Measurements from ENCODE around the gene GOPC.

The GOPC gene

DNA sequence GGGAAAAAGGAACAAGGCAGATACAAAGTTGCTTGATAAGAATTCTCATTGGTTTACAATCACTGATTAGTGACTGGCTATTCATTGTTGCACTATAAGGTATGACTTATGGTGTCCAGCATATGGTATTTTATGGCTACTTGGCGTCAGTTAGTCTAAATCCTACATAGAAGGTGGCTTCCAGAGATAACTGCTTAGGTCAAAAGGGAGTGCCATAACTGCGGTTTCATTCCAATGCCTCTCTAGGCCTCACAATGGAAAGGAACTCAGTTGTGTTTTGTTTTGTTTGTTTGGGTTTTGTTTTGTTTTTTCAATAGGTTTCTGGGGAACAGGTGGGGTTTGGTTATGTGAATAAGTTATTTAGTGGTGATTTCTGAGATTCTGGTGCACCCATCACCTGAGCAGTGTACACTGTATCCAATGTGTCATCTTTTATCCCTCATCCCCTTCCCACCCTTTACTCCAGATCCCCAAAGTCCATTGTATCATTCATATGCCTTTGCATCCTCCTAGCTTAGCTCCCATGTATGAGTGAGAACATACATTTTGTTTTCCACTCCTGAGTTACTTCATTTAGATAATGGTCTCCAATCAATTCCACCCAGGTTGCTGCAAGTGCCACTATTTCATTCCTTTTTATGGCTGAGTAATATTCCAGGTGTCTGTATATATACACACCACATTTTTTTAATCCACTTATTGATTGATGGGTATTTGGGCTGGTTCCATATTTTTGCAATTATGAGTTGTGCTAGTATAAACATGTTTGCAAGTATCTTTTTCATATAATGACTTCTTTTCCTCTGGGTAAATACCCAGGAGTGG, 7.0 kb downstream of the GOPC start:
- no peak for DNase-seq

DNA sequence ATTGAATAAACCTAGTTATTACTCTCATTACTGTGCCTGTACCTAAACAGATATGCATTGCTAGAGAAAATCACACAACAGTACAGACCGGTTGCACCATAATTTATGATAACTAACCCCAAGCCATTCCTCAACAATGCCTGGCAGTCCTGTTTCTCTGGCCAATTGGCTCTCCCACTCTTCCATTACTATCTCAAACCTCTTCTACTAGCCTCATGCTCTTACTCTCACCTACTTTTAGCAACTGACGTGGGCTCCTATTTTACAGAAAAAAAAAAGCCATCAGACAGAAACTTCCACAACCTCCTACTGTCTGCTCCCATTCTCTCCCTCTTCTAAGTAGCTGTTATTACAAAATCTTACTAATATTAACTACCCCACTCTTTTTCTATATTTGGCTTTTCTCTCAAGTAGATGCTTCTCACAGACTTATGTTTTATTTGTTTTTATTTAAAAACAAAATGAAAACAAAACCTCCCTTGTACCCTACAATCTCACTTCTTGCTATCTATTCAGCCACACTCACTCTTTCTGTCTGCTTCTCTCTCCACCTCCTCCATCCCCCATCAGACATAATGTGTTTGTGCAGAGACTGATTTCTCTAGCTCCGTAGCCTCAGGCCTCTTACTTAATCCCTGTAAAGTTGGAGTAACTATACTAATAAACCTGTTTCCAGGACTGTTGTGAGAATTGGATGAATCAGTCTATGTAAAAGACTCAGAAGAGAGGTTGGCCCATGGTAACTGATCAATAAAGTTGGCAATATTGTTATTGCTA, 9.1 kb downstream of the GOPC start:
- no peak for DNase-seq

DNA sequence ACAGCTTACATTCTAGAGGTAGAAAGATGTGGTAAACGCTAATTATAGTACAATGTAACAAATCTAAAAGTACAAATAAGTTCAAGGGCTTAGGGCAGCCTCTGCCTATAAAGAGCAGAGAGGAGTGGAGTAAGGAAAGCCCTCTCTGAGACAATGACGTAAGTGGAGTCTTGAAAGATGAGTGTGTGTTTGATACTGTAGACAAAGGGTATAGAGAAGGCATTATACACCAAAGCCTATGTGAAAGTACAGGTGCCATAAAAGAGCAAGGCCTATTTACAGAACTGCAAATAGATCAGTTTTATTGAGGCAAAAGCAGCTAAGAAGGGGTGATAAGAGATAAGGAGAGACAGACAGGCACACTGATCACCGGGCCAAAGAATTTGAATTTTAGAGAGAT, 10.9 kb downstream of the GOPC start:
- DNase-seq: no peak

DNA sequence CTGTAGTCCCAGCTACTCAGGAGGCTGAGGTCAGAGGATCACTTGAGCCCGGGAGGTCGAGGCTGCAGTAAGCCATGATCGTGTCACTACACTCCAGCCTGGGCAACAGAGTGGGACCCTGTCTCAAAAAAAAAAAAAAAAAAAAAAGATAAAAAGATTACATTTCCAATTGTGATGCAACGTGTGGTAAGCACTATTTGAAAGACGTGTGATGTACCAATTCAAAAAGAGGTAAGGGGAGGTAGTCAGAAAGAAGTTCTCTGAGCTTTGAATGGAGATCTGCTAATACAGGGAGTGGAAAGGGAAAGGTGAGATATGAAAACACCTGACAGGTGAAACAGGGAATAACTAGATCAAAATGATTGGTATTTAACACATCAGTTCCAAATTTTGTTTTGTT, 11.9 kb downstream of the GOPC start:
- DNase-seq: no peak

DNA sequence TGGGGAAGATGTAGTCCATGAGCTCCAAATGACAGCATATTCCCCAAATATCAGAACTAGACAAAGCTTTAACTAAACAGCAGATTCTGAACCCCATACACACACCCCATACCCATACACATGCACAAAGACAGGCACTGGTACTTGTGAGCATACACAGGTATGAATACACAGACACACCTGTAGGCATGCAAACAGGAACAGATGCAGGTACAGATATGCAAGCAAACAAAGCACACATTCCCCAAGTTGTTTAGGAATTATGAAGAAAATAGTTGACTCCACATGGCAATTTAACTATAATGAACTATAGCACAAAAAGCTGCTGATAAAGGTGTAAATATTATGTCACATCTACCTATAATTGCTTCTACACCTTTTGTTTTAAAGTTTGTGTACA, 16.7 kb downstream of the GOPC start:
- no peak for DNase-seq

DNA sequence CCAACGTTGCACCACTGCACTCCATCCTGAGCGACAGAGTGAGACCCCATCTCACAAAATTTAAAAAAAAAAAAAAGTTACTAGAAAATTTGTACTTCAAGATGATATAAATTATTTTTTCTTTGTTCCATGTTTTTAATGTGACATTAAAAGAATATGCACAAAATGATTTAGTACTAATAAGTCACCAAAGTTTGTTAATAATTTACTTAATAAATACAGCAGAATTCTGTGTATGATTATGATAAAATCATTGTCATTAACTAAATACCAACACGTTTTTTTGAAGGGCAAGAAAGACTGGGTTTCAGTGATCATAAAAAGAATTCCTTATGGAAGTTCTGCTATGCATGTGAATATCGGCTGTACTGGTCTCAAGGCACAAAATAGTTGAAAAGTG, 28.1 kb downstream of the GOPC start:
- DNase-seq: no peak

DNA sequence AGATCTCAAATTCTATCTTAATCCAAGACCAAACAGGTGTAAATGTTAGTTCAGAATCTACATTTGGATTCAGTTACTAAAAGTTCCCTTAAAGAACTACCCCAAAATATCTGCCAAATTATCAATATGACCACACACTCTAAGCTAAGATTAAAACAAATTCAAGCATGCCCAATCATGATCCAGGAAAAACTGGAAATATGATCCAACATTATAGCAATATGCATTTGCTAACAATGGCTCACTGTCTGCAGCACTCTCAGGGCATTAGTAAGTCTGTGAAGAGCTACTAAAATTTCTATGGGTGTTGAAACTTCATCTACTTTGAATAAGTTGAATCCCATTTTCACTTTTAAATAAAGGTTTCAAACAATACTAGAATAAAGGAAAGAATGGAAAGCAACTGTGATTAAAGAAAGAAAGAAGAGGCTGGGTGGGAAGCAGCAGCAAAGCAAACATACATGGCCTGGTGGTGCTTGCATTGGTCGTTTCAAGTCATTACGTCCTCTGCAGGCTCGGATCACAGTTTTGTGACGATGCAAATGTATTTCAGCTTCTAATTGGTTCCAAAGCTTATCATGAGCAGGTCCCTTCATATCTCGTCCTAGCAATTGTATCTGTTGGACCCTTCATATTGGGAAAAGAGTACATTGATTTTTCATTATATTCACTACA, 29.2 kb downstream of the GOPC start:
- no peak for DNase-seq

DNA sequence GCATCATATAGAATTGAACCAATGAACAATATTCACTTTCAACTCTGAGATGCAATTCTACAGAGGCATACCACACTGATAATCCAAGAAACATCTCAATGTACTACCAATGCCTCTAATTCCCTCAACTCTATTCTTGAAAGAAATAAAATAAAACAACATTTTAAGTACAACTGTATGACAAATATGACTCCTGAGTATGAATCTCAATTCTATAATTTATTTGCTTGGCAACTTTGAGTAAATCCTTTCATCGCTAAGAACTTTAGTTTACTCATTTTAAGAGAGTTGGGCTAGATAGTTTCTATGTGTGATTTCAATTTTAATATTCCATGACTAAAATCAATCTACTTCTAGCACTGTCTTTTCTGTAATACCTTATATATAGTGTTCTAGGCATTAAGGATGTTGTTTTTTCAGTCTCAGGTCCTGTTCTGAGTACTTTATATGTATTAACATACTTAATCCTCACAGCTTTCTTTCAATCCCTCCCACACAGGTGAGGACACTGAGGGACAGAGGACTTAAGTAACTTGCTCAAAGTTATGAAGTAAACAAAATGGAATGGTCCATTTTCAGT, 33.4 kb downstream of the GOPC start:
- DNase-seq: no peak

DNA sequence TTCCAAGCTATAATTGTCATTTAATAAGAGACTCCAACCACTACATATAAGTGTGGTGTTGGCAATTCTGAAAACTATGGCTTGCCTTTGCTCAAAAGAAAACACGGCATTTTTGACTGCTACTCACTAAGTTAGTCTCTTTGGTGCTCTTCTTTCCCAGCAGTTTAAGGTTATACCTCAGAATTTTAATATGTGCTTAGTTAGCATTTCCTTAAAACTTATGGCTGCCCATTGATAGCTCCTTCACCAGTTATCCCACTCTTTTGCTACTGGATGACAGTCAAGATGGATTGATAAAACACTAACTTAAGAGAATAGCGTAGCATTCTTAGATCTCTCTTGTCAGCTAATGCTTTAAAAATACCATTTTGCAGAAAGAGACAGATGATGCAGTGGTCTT, 34.1 kb downstream of the GOPC start:
- no peak for DNase-seq

DNA sequence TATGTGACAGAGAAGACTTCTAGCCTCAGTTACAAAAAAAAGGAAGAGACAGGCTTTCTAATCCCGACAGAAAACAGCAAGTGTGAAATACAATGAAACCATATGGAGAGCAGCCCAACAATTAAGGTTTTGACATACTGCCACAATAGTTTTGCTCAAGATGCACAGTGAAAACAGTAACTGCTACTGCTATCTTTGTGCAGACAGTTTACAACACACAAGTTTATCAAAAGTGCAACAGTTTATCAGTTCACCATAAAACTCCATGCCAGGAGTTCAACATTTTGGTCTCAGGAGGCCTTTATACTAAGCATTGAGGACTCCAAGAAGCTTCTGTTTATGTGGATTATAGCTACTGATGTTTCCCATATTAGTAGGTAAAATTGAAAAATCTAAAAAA, 37.6 kb downstream of the GOPC start:
- DNase-seq: no peak

DNA sequence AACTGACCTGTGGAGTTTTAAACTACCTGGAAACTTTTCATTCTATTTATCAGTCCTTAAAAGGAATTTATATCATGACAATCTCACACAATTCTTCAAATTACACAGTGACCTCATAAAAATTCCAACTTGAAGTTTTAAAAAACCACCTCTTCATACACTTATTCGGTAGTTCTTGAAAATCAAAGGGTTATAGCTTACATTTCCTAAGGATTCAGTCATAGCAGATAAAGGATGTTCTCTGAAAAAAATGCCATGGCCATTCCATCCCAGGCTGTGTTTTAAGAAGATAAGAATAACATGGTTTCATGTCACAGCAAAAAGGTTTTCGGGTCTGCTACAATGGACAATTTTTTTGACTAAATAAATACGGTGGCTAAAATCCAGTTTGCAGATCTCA, 41.2 kb downstream of the GOPC start:
- DNase-seq: no peak

DNA sequence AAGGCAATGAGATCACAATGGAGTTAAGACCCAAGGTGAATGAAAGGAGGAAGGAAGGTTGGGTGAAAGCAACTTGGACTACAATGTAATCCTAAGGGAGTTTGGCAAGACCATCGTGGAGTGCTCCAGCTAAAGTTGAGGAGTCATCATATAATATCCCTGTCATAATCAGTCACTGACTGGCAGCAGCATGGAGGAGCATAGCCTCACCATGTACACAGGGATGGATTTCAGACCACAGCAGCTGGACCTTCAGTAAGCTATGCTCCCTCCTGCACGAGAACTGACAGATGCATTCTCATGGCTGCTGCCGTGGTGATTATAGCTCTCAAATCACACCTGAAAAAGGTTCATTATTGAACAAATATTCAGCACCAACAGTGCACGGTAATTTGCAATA, 43.0 kb downstream of the GOPC start:
- no peak for DNase-seq

DNA sequence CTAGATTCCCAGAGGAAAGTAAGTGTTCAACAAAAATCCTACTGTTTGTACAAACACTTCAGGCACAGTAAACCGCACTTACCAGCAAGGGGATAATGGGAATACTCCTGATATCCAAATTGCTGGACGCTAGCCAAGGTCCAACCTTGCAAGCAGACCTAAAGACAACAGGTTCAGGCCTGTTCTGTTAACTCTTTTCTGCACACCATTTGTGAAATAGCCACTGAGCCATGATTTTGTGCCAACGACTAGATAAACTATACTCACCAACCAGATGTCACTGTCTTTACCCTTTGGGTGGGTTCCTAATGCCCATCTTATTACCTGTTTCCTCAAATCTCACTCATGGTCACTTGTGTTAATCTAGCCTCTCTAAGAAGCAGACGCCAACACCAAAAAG, 43.5 kb downstream of the GOPC start:
- DNase-seq: no peak

DNA sequence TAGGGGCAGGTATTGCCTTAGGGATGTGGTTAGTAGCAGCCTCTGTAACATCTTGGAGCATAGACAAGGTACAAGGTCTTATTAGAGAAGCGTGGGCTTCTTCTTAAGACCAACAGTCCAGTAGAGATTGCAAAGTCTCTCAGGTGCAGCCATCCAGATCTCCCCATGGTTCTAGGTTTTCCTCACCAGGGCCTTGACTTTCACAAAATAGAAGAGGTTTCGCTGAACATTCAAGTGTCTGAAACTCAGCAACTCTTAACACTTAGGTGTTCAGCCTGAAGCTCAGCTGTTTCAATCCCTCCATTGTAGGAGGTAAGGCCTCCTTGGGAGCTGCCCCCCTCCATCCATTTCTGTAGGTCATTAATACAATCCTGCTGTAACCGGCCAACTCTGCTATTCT, 44.4 kb downstream of the GOPC start:
- no peak for DNase-seq

DNA sequence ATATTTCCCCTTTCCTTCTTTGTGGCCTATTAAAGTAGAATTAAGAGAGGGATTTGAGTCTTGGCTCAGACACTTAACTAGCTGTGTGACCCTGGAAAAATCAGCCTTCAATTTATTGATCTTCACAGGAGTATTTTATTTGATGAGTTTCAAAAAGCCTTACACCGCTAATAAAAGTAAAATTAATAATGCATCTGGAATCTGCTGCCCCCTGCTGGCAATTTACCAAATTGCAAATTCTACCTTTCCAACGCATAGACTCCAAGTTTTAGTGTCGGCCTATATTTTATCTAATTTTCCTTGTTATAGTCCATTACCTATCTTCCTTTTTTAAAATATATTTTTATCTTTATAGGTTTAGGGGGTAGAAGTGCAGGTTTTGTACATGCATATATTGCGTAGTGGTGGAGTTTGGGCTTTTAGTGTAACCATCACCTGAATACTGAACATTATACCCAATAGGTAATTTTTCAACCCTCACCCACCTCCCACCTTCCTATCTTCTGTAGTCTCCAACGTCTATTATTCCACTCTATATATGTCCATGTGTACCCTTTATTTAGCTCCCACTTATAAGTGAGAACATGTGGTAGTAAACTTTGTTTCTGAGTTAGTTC, 46.3 kb downstream of the GOPC start:
- peak; percentile 19 to 90 for DNase-seq

DNA sequence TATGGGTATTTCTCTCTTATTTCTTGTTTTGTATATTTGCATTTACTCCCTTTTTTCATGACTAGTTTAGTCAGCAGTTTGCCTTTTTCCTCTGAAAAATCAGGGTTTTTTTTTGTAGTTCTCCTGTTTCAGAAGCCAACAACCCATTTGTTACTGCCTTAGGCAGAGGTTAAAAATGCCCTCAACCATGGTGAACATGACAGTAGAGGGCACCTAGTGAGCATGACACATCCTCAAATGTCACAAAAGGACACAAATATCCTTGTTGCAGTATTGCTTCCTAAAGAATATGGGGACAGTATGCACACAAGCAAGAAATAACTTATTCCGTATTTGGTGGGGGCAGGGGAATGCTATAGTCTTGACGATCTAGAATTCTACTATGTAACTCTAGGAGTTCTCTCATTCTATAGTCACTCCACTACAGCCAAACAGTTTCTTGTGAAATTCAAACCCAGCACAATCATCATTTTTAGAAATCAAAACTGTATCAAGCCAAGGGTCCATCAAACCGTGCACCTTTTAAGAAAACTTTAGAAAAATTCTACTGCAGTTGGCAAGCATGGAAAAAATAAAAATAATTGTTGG, 47.0 kb downstream of the GOPC start:
- no peak for DNase-seq

DNA sequence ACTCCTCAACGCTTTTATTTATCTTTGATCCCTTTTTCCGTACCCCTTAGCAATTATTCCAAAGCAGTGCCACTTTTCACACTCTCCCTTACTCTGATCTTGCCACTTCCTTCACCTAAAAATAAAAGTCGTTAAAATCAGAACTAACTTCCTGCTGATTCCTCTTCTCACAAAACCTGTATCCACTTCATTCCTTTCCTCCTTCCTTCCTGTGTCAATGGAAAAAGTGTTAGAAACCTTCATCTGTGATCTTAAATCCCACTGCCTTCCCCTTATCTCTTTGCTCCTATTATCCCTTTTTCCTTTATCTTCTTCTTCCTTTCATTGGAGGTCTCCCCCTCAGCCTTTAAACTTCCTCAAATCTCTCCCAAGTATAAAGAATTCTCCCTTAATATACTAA, 49.2 kb downstream of the GOPC start:
- no peak for DNase-seq

DNA sequence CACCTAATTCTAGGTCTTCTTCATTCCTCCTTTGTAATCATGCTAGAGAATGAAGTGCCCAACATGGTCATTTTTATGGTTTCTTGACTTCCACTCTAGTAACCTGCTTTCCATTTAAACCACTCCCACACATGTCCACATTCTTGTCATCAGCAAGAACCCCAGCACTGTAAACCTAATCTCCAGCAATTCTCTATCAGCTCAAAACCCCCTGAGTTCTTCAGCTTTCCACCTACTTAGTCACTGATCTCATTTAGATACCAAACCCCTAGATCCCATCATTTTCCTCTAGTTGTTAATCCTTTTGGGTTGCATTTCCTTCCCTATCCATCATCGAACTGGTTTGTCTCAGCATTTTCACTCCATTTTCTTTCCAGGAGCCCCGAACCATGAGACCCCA, 49.7 kb downstream of the GOPC start:
- no peak for DNase-seq

DNA sequence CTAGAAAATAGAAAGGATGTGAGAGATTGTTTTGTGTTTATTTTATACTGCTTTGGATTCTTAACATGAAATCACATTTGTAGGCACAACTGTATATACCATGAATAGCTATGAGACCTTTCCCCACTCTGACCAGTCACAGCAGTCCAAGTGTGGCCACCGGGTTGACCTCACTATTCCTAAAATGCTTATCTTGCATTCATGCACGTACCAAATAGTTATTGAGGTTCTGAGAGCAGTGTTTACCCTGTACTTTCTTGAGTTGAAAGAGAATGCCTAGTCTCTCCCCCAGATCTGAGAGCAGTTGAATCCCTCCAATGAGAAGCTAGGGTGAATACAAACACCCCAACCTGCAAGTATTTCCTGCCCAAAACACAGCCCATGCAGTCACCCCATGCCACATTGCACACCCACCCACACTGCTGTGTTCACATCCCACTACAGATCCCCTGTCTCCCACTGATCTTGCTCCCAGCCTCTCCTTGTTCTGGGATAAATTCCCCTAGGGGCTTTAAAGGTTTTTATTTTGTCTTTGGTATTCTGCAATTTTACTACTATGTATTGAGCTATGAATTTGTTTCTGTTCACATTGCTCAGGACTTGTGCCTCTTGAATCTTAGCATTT, 51.6 kb downstream of the GOPC start:
- no peak for DNase-seq

DNA sequence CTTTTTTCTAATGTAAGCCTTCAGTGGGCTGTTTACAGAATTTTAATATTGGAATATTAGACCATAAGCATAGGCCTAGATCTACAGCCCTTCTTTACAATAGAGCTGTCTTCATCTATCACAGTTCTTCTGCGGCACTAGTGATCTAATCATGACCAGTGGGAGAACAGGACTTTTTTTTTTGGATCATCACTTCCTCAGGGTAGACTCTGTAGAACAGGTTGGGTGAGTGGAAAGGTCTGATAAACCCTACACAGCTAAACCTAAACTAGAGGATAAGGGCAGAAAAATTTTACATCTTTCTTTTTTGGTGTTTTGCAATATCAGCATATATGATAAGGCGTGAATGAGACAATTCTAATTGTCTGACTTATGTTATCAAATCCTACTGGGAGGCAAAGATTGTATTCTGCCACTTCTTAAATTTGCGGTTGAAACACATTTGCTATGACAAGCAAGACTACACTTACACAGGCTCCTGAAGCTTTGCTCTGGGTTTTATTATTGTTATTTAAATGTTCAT, 52.2 kb downstream of the GOPC start:
- no peak for DNase-seq

DNA sequence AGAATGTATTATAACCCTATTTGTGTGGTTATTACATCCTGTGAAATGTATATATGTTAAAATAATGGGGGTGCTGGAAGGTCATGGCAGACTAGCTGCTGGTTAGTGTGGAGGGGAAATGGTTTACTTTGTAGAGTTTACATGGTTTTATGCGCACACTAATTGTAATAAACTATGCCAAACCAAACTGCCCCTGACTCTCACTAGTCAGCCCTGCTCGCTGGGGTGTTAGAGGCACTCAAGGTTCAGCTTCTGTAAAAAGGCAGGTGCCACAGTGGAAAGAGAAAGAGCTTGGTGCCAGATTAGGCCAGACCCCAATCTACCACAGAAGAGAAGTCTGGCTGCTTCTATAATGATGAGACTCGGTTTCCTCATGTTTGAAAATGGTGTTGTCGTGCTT, 52.7 kb downstream of the GOPC start:
- no peak for DNase-seq

DNA sequence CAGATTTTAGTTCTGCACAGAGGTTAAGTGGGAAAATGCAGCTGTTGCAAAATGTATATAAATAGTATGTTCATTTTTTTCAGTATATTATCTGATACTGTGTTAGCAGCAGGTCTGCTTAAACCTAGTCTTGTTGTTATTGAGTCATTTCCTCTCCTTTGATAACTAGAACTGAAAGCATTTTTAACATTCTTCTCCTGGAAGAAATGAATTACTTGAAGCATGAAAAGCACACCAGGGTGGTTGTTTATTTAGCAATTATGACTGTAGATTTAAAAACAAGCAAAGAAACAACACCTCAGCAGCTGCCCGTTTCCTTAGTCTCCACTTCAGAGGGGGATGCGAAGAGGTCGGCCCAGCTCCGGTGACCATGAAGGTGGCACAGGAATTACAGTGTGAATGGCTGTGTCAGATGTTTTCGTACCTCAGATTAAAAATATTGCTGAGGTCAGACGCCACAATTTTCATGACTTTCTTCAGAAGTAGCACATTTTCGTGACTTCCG, 53.5 kb downstream of the GOPC start:
- no peak for DNase-seq
